H1 (cell line): ENCODE data around the gene PSMB11. TPM values are rescaled to one million over a fixed set of nuclear protein-coding genes. Genes with fewer than 3 reads are reported as not detected.

Experiments used
- CTCF ChIA-PET: fragments of 300-600 bp; sonication (Branson Sonifier 250); formaldehyde crosslinking; loops from one replicate; lab custom pipeline; 2021; ENCODE audit not compliant: partially characterized antibody; lab: Charles Lee
- POLR2A ChIA-PET: fragments of 300-600 bp; sonication (Branson Sonifier 250); formaldehyde crosslinking; loops from one replicate; lab custom pipeline; 2021; ENCODE audit warnings: inconsistent platforms; ENCODE audit not compliant: partially characterized antibody; lab: Charles Lee
- DNase-seq, 2 experiments: peaks; one replicate each; pipeline versions ENCODE4 v3.0.0 to v3.0.0-alpha.2; 2010 to 2022; ENCODE audit warnings: low spot score in 2 of 2, low read depth in 1 of 2, mixed read lengths in 1 of 2
- FAIRE-seq: peaks from 2 replicates; lab custom pipeline; 2011; peaks lifted over from hg19 to GRCh38; lab: Jason Lieb, UNC
- H2AFZ ChIP-seq: 2 replicates; pipeline ENCODE4 v1.8.1; 2012; ENCODE audit warnings: low read length, inconsistent platforms
- H2AK5ac ChIP-seq: 2 replicates; pipeline ENCODE4 v1.6.1; 2013; ENCODE audit warnings: low read depth, low read length
- H2BK120ac ChIP-seq: replicated peaks from 2 replicates; pipeline ENCODE3; 2013; ENCODE audit warnings: low read depth, low read length, inconsistent platforms
- H2BK12ac ChIP-seq: 2 replicates; pipeline ENCODE4 v1.6.1; 2013; ENCODE audit warnings: low read depth, low read length
- H2BK15ac ChIP-seq: 2 replicates; pipeline ENCODE4 v1.6.1; 2013; ENCODE audit warnings: low read length
- H2BK20ac ChIP-seq: 2 replicates; pipeline ENCODE4 v1.6.1; 2013; ENCODE audit warnings: low read length
- H2BK5ac ChIP-seq: 2 replicates; pipeline ENCODE4 v1.6.1; 2013; ENCODE audit warnings: low read depth, low read length
- H3K14ac ChIP-seq: 2 replicates; pipeline ENCODE4 v1.6.1; 2013; ENCODE audit warnings: inconsistent platforms; ENCODE audit not compliant: insufficient read length
- H3K18ac ChIP-seq: 2 replicates; pipeline ENCODE4 v1.6.1; 2013; ENCODE audit warnings: low read length; ENCODE audit errors: extremely low read depth
- H3K23ac ChIP-seq: 2 replicates; pipeline ENCODE4 v1.6.1; 2013; ENCODE audit warnings: inconsistent platforms; ENCODE audit not compliant: insufficient read length
- H3K23me2 ChIP-seq: 2 replicates; pipeline ENCODE4 v1.6.1; 2013; ENCODE audit warnings: low read depth, low read length
- H3K27ac ChIP-seq: 2 replicates; pipeline ENCODE4 v1.6.1; 2011; ENCODE audit warnings: low read depth, low read length, inconsistent platforms
- H3K27me3 ChIP-seq, 4 experiments: replicated peaks in 1 of 4; 1 replicate in 1 of 4; 2 replicates in 3 of 4; pipeline versions ENCODE4 v1.6.1 to v1.8.1; 2011 to 2013; ENCODE audit warnings: low read length in 3 of 4, mild to moderate bottlenecking in 3 of 4, inconsistent platforms in 2 of 4, mixed read lengths in 2 of 4, moderate library complexity in 1 of 4; ENCODE audit not compliant: control insufficient read depth in 3 of 4, insufficient read depth in 3 of 4; ENCODE audit errors: extremely low read depth in 1 of 4
- H3K36me3 ChIP-seq, 4 experiments: 2 replicates each; pipeline versions ENCODE4 v1.6.1 to v1.8.1; 2011 to 2013; ENCODE audit warnings: mild to moderate bottlenecking in 4 of 4, low read length in 3 of 4, moderate library complexity in 2 of 4, control low read depth in 1 of 4, inconsistent platforms in 1 of 4; ENCODE audit not compliant: insufficient read depth in 4 of 4, control insufficient read depth in 2 of 4
- H3K4ac ChIP-seq: replicated peaks from 2 replicates; pipeline ENCODE3; 2013; ENCODE audit warnings: low read length, low read depth, mixed read lengths, inconsistent platforms; ENCODE audit not compliant: insufficient read length
- H3K4me1 ChIP-seq, 4 experiments: replicated peaks in 1 of 4; 1 replicate in 1 of 4; 2 replicates in 3 of 4; pipeline versions ENCODE4 v1.6.1 to v1.8.1; 2011 to 2013; ENCODE audit warnings: low read length in 3 of 4, inconsistent platforms in 2 of 4, mixed read lengths in 1 of 4; ENCODE audit not compliant: insufficient read depth in 4 of 4, control insufficient read depth in 3 of 4
- H3K4me2 ChIP-seq, 2 experiments: 2 replicates each; pipeline versions ENCODE4 v1.6.1 to v1.8.1; 2011 to 2013; ENCODE audit warnings: low read depth in 2 of 2, low read length in 2 of 2, control low read depth in 1 of 2, inconsistent platforms in 1 of 2, mild to moderate bottlenecking in 1 of 2; ENCODE audit not compliant: insufficient read depth in 1 of 2
- H3K4me3 ChIP-seq, 4 experiments: fragments of 200-600, 300-600 bp in 1 of 4; sonication (generic), shearing (Covaris generic), sonication (Bioruptor Twin) in 1 of 4; 2 replicates each; pipeline versions ENCODE4 v1.5.1 to v1.8.1; 2011 to 2016; ENCODE audit warnings: low read length in 4 of 4, low read depth in 3 of 4, control low read depth in 2 of 4, inconsistent platforms in 2 of 4, mild to moderate bottlenecking in 2 of 4, mixed read lengths in 1 of 4, moderate library complexity in 1 of 4; ENCODE audit not compliant: insufficient read depth in 2 of 4; ENCODE audit errors: extremely low read depth in 1 of 4
- H3K56ac ChIP-seq: replicated peaks from 2 replicates; pipeline ENCODE3; 2013; ENCODE audit warnings: low read depth, mild to moderate bottlenecking, mixed read lengths, low read length, inconsistent platforms; ENCODE audit not compliant: insufficient read length
- H3K79me1 ChIP-seq: 2 replicates; pipeline ENCODE4 v1.6.1; 2013; ENCODE audit warnings: low read depth, low read length, control low read depth
- H3K79me2 ChIP-seq, 2 experiments: 2 replicates each; pipeline versions ENCODE4 v1.6.1 to v1.8.1; 2012 to 2013; ENCODE audit warnings: low read length in 2 of 2, mild to moderate bottlenecking in 2 of 2, inconsistent platforms in 1 of 2; ENCODE audit not compliant: insufficient read depth in 2 of 2, control insufficient read depth in 1 of 2
- H3K9ac ChIP-seq, 4 experiments: replicated peaks in 1 of 4; 1 replicate in 1 of 4; 2 replicates in 3 of 4; pipeline versions ENCODE4 v1.6.1 to v1.8.1; 2011 to 2013; ENCODE audit warnings: low read depth in 3 of 4, low read length in 3 of 4, control low read depth in 2 of 4, mild to moderate bottlenecking in 2 of 4, moderate library complexity in 2 of 4, inconsistent platforms in 1 of 4; ENCODE audit errors: extremely low read depth in 1 of 4
- H3K9me3 ChIP-seq, 2 experiments: 2 replicates each; pipeline versions ENCODE4 v1.6.1 to v1.8.1; 2012 to 2013; ENCODE audit warnings: mild to moderate bottlenecking in 2 of 2, moderate library complexity in 2 of 2, control low read depth in 1 of 2, inconsistent platforms in 1 of 2, low read depth in 1 of 2, low read length in 1 of 2, mixed read lengths in 1 of 2; ENCODE audit not compliant: insufficient read depth in 2 of 2
- H4K20me1 ChIP-seq, 2 experiments: replicated peaks in 1 of 2; 2 replicates each; pipeline versions ENCODE3 to v1.8.1; 2011 to 2013; ENCODE audit warnings: inconsistent platforms in 2 of 2, low read length in 2 of 2, mild to moderate bottlenecking in 1 of 2; ENCODE audit not compliant: insufficient read depth in 2 of 2, control insufficient read depth in 1 of 2
- H4K5ac ChIP-seq: 2 replicates; pipeline ENCODE4 v1.6.1; 2013; ENCODE audit warnings: low read length, low read depth, mixed read lengths, inconsistent platforms; ENCODE audit not compliant: insufficient read length
- H4K8ac ChIP-seq: 2 replicates; pipeline ENCODE4 v1.8.0; 2013; ENCODE audit warnings: mild to moderate bottlenecking, moderate library complexity, low read length, inconsistent platforms; ENCODE audit not compliant: insufficient read depth; ENCODE audit errors: extremely low read depth
- H4K91ac ChIP-seq: replicated peaks from 2 replicates; pipeline ENCODE3; 2013; ENCODE audit warnings: low read length, mixed read lengths, inconsistent platforms; ENCODE audit not compliant: insufficient read length
- BACH1 ChIP-seq: IDR thresholded peaks from 2 replicates; pipeline ENCODE4 v1.6.1; 2012; ENCODE audit warnings: low read length, improper control_type of control experiment
- BCL11A ChIP-seq, 2 experiments: IDR thresholded peaks; one replicate each; pipeline ENCODE4 v1.6.1; 2011; ENCODE audit warnings: low read depth in 2 of 2, low read length in 2 of 2, mild to moderate bottlenecking in 2 of 2
- FOSL1 ChIP-seq: IDR thresholded peaks from 2 replicates; pipeline ENCODE4 v1.6.1; 2011; ENCODE audit warnings: mild to moderate bottlenecking, low read depth, low read length, moderate library complexity; ENCODE audit not compliant: insufficient read depth
- PHF8 ChIP-seq: fragments of 200-600 bp; sonication (generic); conservative IDR thresholded peaks from 2 replicates; pipeline ENCODE4 v1.7.1; 2012; ENCODE audit warnings: low read depth, mild to moderate bottlenecking, inconsistent platforms, low read length, moderate library complexity
- POLR2AphosphoS5 ChIP-seq: IDR thresholded peaks from 2 replicates; pipeline ENCODE4 v1.6.1; 2011; ENCODE audit warnings: low read depth, low read length
- RAD21 ChIP-seq, 2 experiments: IDR thresholded peaks in 1 of 2; conservative IDR thresholded peaks in 1 of 2; 2 replicates each; pipeline ENCODE4 v1.6.1; 2011; ENCODE audit warnings: low read depth in 2 of 2, low read length in 2 of 2, improper control_type of control experiment in 1 of 2, inconsistent platforms in 1 of 2, mild to moderate bottlenecking in 1 of 2, moderate library complexity in 1 of 2
- RFX5 ChIP-seq: IDR thresholded peaks from 2 replicates; pipeline ENCODE4 v1.6.1; 2011; ENCODE audit warnings: low read depth, low read length, improper control_type of control experiment, borderline replicate concordance
- SP2 ChIP-seq: IDR thresholded peaks from 2 replicates; pipeline ENCODE4 v1.6.1; 2012; ENCODE audit warnings: mild to moderate bottlenecking, low read length, inconsistent platforms
- ZNF274 ChIP-seq: IDR thresholded peaks from 2 replicates; pipeline ENCODE4 v1.7.0; 2012; ENCODE audit warnings: low read length, borderline replicate concordance; ENCODE audit errors: extremely low read depth
- WGBS, 2 experiments: shearing (Covaris generic) in 1 of 2; methylation state at CpG; one replicate each; pipeline versions ENCODE4 v1.1.6 to v1.1.7; 2013 to 2015; ENCODE audit warnings: low lambda C conversion rate in 2 of 2, mixed read lengths in 2 of 2, inconsistent platforms in 1 of 2, low coverage in 1 of 2, missing lambda C conversion rate in 1 of 2; ENCODE audit not compliant: insufficient replicate concordance in 2 of 2, insufficient coverage in 1 of 2, insufficient read length in 1 of 2; ENCODE audit errors: extremely low coverage in 1 of 2, missing lambda C conversion rate in 1 of 2; 5-methylcytosine and 5-hydroxymethylcytosine counted together
- polyA plus RNA-seq, 7 experiments: library from polyadenylated mRNA; depleted of rRNA in 3 of 7; stranded (reverse) in 5 of 7; unstranded in 2 of 7; fragments of >200 nt in 5 of 7; fragments of 200-250 nt in 2 of 7; gene quantifications; 1 replicate in 5 of 7; 2 replicates in 1 of 7; 4 replicates in 1 of 7; pipeline versions ENCODE4 v1.2.1 to v1.2.3, GENCODE V29; 2011 to 2013; ENCODE audit warnings: missing spikeins in 2 of 7, mixed read lengths in 2 of 7
- total RNA-seq: library from RNA; stranded (reverse); fragmentation: NEBNext Ultra II Directional; extraction: Animal tissue kit (Norgen Biotek cat#: 25700); gene quantifications from 2 replicates; pipeline ENCODE4 v1.2.1, GENCODE V29; 2021
- TF ChIP-seq, protein P1 (sequence below): IDR thresholded peaks from 2 replicates; pipeline ENCODE4 v1.6.1; 2011; ENCODE audit warnings: low read length, improper control_type of control experiment

PSMB11 gene
- total and polyA plus RNA-seq, 2 of the 8 experiments (the other 6 are each of a cell fraction or from before 2014, with no cell fraction given) = not detected

GRCh38 chr14:23091294-23092225, 49.5 kb downstream of the PSMB11 start:
- FAIRE-seq = no peak
- Histone ChIP-seq H3K56ac (no peak overlapping the region), H4K8ac (no peak overlapping the region), H2BK15ac (no peak overlapping the region), H2BK5ac (no peak overlapping the region), H3K4me1 (no peaks in the 10 kb centered on the region; a peak in 2 of 7 replicates), H3K27ac (no peak overlapping the region), H3K79me1 (peaks cover 4% of the 10 kb centered on the region; the same call in 1 of the 2 replicates), H3K4me2 (no peak overlapping the region), H3K27me3 (no peaks in the 10 kb centered on the region), H3K9ac (no peak overlapping the region), H3K23me2 (peaks cover 5% of the 10 kb centered on the region; the same call in 1 of the 2 replicates), H3K4ac (no peak overlapping the region), H4K5ac (no peak overlapping the region), H2BK20ac (no peak overlapping the region), H3K79me2 (peaks cover 16 to 50% of the 10 kb centered on the region in 2 experiments), H4K20me1 (peaks cover 6 to 9% of the 10 kb centered on the region in 2 experiments), H3K18ac (no peak overlapping the region), H2BK12ac (no peak overlapping the region), H3K36me3 (peaks cover 26 to 63% (median 46%) of the 10 kb centered on the region in 4 experiments), H3K4me3 (no peak overlapping the region), H2AK5ac (no peak overlapping the region), H3K9me3 (no peaks in the 10 kb centered on the region), H3K14ac (no peak overlapping the region), H4K91ac (no peak overlapping the region), H2BK120ac (no peak overlapping the region), H3K23ac (no peak overlapping the region), H2AFZ (no peak overlapping the region)
- DNase-seq = no peak
- POLR2A ChIA-PET = interaction anchor here (0.6 to 2.5 kb wide), 16 partner anchors 8 to 232 kb away, joined by 3 to 14 read pairs (median 3); partner anchors contain the start of genes CIROP, PABPN1 and SLC7A8
- WGBS, 2 experiments = 92% methylated on average over 10 of the region's 12 CpGs; no CpG with 5 or more reads in 1 of the 2 experiments
- CTCF ChIA-PET = interaction anchor here (0.6 to 4.6 kb wide), 12 partner anchors 12 to 164 kb away, joined by 3 to 56 read pairs (median 4); no protein-coding TSS in a partner anchor
- TF ChIP-seq FOSL1 (no peak), SP2 (no peak), RFX5 (no peak), PHF8 (no peak), ZNF274 (no peak), POLR2AphosphoS5 (no peak), BCL11A (IDR thresholded peaks at IDR 0.05; ENCODE audit: low read depth in 2 of 2, low read length in 2 of 2) (no peak), BACH1 (no peak), RAD21 (IDR thresholded peaks at IDR 0.05 in 1 of 2, conservative IDR thresholded peaks at IDR 0.05 in 1 of 2; ENCODE audit: low read depth in 2 of 2, low read length in 2 of 2) (no peak)
- TF ChIP-seq, protein P1, sequence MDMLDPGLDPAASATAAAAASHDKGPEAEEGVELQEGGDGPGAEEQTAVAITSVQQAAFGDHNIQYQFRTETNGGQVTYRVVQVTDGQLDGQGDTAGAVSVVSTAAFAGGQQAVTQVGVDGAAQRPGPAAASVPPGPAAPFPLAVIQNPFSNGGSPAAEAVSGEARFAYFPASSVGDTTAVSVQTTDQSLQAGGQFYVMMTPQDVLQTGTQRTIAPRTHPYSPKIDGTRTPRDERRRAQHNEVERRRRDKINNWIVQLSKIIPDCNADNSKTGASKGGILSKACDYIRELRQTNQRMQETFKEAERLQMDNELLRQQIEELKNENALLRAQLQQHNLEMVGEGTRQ = no peak
